ENCODE measurements around the gene PNMT.

DNA sequence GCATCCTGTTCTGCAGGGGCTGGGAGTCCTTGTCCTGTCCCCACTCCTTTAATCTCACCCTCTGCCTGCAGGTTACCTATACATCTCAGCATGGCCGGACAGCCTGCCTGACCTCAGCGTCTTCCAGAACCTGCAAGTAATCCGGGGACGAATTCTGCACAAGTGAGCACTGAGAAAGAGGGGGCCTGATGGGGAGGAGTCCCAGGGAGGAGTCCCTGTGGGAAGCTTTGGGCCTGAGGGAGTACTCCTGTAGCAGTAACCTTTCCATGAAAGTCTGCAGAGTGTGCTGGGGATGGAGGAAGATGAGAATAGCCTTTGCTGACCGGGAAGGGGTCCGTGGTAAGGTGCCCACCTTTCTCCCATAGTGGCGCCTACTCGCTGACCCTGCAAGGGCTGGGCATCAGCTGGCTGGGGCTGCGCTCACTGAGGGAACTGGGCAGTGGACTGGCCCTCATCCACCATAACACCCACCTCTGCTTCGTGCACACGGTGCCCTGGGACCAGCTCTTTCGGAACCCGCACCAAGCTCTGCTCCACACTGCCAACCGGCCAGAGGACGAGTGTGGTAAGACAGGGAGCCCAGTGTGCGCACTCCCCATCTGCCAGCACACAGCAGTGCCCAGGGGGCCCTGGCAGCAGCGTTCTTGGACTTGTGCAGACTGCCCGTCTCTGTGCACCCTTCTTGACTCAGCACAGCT, 47.3 kb downstream of the PNMT start:
- TF ChIP-seq POLR2A (IDR thresholded peaks at IDR 0.05; ENCODE audit: low read depth, low read length) (no peak), EZH2 (IDR thresholded peaks at IDR 0.05; ENCODE audit: borderline replicate concordance, low read depth, low read length, severe bottlenecking) (no peak), POLR2AphosphoS5 (IDR thresholded peaks at IDR 0.05; ENCODE audit: insufficient read depth, low read depth, low read length) (no peak), GATA2 (IDR thresholded peaks at IDR 0.05; ENCODE audit: insufficient read depth, insufficient read length, low read depth, low read length) (no peak), JUN (IDR thresholded peaks at IDR 0.05; ENCODE audit: borderline replicate concordance, insufficient read depth, insufficient read length, low read depth) (no peak)
- TF ChIP-seq, protein P1, sequence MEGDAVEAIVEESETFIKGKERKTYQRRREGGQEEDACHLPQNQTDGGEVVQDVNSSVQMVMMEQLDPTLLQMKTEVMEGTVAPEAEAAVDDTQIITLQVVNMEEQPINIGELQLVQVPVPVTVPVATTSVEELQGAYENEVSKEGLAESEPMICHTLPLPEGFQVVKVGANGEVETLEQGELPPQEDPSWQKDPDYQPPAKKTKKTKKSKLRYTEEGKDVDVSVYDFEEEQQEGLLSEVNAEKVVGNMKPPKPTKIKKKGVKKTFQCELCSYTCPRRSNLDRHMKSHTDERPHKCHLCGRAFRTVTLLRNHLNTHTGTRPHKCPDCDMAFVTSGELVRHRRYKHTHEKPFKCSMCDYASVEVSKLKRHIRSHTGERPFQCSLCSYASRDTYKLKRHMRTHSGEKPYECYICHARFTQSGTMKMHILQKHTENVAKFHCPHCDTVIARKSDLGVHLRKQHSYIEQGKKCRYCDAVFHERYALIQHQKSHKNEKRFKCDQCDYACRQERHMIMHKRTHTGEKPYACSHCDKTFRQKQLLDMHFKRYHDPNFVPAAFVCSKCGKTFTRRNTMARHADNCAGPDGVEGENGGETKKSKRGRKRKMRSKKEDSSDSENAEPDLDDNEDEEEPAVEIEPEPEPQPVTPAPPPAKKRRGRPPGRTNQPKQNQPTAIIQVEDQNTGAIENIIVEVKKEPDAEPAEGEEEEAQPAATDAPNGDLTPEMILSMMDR (IDR thresholded peaks at IDR 0.05; ENCODE audit: extremely low read depth in 1 of 2, insufficient read depth in 1 of 2, low read depth in 1 of 2, low read length in 2 of 2): no peak
- TF ChIP-seq, protein P2, sequence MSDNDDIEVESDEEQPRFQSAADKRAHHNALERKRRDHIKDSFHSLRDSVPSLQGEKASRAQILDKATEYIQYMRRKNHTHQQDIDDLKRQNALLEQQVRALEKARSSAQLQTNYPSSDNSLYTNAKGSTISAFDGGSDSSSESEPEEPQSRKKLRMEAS (IDR thresholded peaks at IDR 0.05; ENCODE audit: insufficient read depth, insufficient read length): no peak

All from endothelial cell of umbilical vein (primary cell).